ENCODE measurements around the gene AMMECR1.

Gene AMMECR1

DNA sequence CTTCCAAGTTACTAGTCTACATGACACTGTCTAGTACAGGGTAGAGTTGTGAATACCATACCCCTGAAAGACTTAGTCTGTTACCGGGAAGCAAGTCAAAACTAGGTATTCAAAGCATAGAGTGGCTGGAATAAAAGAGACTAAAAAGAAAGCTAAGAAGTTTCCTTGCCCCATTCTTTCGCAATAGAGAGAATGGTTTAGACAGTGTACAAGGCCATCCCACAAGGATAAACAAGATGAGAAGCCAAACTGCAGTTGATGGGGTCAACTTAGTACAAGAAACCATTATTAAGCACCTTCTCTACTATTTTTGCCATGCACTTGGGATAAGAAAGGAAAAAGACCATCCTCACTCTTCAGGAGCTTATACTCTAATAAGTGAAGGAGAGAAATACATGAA is 30.3 kb downstream of the AMMECR1 start:
- Histone ChIP-seq H4K20me1 (ENCODE audit: insufficient read depth) (no peaks in the 10 kb centered on the region), H3K36me3 (ENCODE audit: insufficient read depth) (no peaks in the 10 kb centered on the region), H3K4me1 (ENCODE audit: low read depth, poor library complexity, severe bottlenecking) (peaks cover 31% of the 10 kb centered on the region), H3K27ac (no peak overlapping the region), H2AFZ (ENCODE audit: low read depth) (no peak overlapping the region), H3K4me2 (no peak overlapping the region), H3K27me3 (ENCODE audit: insufficient read depth, low read depth) (no peaks in the 10 kb centered on the region), H3K79me2 (ENCODE audit: insufficient read depth, low read depth) (peaks cover 63% of the 10 kb centered on the region; the same call in 1 of the 2 replicates), H3K9ac (no peak overlapping the region), H3K4me3 (IDR thresholded peaks at IDR 0.05; ENCODE audit: insufficient read depth, low read depth, low read length) (no peak overlapping the region)
- no peak for TF ChIP-seq CTCF (conservative IDR thresholded peaks at IDR 0.05; ENCODE audit: low read depth, low read length)

DNA sequence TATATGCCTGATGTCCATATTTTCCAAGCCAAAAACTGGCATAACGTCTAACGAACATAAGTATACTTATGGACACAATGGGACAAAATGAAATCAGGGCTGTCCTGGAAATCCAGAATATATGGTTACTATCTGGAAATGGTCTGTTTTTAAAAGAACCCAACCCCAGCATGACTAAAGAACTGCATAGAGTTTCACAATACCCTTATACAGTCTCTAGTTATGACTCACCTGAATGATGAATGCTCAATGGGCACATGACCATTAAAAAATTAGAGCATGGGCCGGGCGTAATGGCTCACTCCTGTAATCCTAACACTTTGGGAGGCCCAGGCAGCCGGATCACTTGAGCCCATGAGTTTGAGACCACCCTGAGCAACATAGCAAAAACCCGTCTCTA is 31.8 kb downstream of the AMMECR1 start:
- H3K27ac ChIP-seq, result no peak overlapping the region
- no peak for TF ChIP-seq CTCF (conservative IDR thresholded peaks at IDR 0.05; ENCODE audit: low read depth, low read length)
- no peaks in the 10 kb centered on the region for H3K27me3 ChIP-seq (ENCODE audit: insufficient read depth, low read depth)
- H3K4me3 ChIP-seq (IDR thresholded peaks at IDR 0.05; ENCODE audit: insufficient read depth, low read depth, low read length), result no peak overlapping the region
- no peak overlapping the region for H3K9ac ChIP-seq
- H3K4me1 ChIP-seq (ENCODE audit: low read depth, poor library complexity, severe bottlenecking), result peaks cover 46% of the 10 kb centered on the region
- peaks cover 61% of the 10 kb centered on the region; the same call in 1 of the 2 replicates for H3K79me2 ChIP-seq (ENCODE audit: insufficient read depth, low read depth)
- H3K36me3 ChIP-seq (ENCODE audit: insufficient read depth), result no peaks in the 10 kb centered on the region
- no peak overlapping the region for H2AFZ ChIP-seq (ENCODE audit: low read depth)
- no peaks in the 10 kb centered on the region for H4K20me1 ChIP-seq (ENCODE audit: insufficient read depth)
- no peak overlapping the region for H3K4me2 ChIP-seq

- no peak overlapping the region for H3K9ac ChIP-seq
- no peaks in the 10 kb centered on the region for H3K36me3 ChIP-seq (ENCODE audit: insufficient read depth)
- no peaks in the 10 kb centered on the region for H4K20me1 ChIP-seq (ENCODE audit: insufficient read depth)
- no peak overlapping the region for H3K4me2 ChIP-seq
- H3K79me2 ChIP-seq (ENCODE audit: insufficient read depth, low read depth), result peaks cover 69% of the 10 kb centered on the region
- H3K27me3 ChIP-seq (ENCODE audit: insufficient read depth, low read depth), result no peaks in the 10 kb centered on the region
- H3K27ac ChIP-seq, result no peak overlapping the region
- no peak overlapping the region for H2AFZ ChIP-seq (ENCODE audit: low read depth)
- no peak for TF ChIP-seq CTCF (conservative IDR thresholded peaks at IDR 0.05; ENCODE audit: low read depth, low read length)
- H3K4me3 ChIP-seq (IDR thresholded peaks at IDR 0.05; ENCODE audit: insufficient read depth, low read depth, low read length), result no peak overlapping the region
- H3K4me1 ChIP-seq (ENCODE audit: low read depth, poor library complexity, severe bottlenecking), result peaks cover 58% of the 10 kb centered on the region
These were observed 33.7 kb downstream of the AMMECR1 start for GRCh38 chrX:110284159-110284558.

GRCh38 chrX:110282922-110283321 is 35.0 kb downstream of the AMMECR1 start:
- peaks cover 60% of the 10 kb centered on the region for H3K4me1 ChIP-seq (ENCODE audit: low read depth, poor library complexity, severe bottlenecking)
- no peak overlapping the region for H3K4me2 ChIP-seq
- no peaks in the 10 kb centered on the region for H3K36me3 ChIP-seq (ENCODE audit: insufficient read depth)
- H3K9ac ChIP-seq, result no peak overlapping the region
- H3K27me3 ChIP-seq (ENCODE audit: insufficient read depth, low read depth), result no peaks in the 10 kb centered on the region
- H3K4me3 ChIP-seq (IDR thresholded peaks at IDR 0.05; ENCODE audit: insufficient read depth, low read depth, low read length), result no peak overlapping the region
- H4K20me1 ChIP-seq (ENCODE audit: insufficient read depth), result no peaks in the 10 kb centered on the region
- TF ChIP-seq CTCF (conservative IDR thresholded peaks at IDR 0.05; ENCODE audit: low read depth, low read length), result no peak
- no peak overlapping the region for H3K27ac ChIP-seq
- H3K79me2 ChIP-seq (ENCODE audit: insufficient read depth, low read depth), result peaks cover 79% of the 10 kb centered on the region
- no peak overlapping the region for H2AFZ ChIP-seq (ENCODE audit: low read depth)
